ENCODE measurements around the gene PIEZO1. TPM values are rescaled to one million over a fixed set of nuclear protein-coding genes. Genes with fewer than 3 reads are reported as not detected.
A peak's percentile ranks its signal among the peaks of the same experiment; 100 is the strongest.

Gene PIEZO1
- total RNA-seq, 1 experiment from 2014 or later, result 226 TPM

GRCh38 chr16:88769617-88770460 lies 15.2 kb downstream of the PIEZO1 start:
- DNase-seq (ENCODE audit: low spot score), result peak; percentile 78

DNA sequence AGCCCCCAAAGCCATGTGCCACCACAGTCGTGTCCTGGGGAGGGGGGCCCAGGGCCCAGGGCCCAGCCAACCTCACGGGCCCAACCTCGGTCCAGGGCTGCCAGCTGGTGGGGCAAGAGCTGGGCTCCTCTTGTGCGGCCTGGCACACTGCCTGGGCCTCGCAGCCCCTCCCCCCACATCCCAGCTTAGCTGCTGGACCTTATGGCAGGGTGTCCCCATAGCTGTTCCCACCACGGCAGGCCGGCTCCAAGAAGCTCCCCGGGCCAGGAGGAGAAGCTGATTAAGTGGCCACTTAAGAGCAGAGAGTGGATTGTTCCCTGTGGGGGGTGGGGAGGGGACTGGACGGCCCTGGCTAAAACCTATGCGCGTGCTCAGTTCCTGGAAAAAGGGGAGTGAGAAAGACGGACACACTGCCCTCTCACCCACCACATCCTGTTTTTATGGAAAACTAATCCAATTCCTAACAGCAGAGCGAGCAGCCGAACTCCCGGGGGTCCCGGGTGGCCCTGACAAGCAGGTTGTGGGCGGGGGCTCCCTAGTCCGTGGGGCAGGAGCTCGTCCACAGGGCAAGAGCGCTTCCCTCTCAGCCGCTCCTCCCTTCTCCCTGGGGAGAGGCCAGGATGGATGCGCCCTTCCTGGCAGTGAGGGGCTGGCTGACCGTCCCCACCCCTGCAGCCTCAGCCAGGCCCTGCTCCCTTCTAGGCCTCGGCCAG lies 16.8 kb downstream of the PIEZO1 start:
- DNase-seq (ENCODE audit: low spot score), result peak; percentile 65

- no peak for DNase-seq (ENCODE audit: low spot score)
Observed at GRCh38 chr16:88767546-88768070, 17.4 kb downstream of the PIEZO1 start.

DNA sequence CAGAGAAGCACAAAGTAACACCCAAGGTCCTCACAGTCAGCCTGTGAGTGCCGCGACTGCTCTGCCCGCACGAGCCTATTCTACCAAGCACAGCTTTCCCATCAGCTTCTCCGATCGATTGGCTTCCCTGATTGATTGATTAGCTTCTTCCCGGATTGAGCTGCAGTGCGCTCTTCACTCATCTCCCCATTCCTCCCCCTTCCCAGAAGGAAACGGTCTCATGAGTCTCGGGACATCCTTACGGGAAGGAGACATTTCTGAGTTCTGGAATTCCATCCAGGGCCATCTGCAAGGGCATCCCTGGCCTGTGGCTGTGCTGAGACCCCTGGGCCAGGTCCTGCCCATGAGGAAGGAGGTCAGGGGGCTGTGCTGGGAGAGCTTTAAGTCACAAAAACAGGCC lies 18.0 kb downstream of the PIEZO1 start:
- DNase-seq (ENCODE audit: low spot score), result no peak

DNA sequence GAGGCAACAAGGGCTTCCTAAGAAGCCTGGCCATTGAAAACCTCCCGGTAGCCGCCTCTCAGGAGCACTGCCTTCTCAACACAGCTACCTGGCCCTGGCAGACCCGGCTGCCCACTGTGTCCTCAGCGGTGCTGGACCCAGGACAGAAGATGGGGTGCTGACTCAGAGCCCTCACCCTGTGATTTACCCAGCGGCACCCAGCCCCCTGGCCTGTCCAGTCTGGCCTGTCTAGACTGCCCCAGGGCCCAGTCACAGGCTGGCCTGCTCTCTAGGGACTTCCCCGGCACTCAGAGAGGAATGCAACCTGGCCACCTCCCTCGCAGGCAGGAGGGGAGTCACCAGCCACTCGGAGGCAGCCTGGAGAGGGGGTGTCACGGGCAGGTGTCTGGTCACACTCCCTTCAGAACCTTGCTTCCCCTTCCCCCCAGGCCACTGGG lies 20.1 kb downstream of the PIEZO1 start:
- peak; percentile 94 for DNase-seq (ENCODE audit: low spot score)

GRCh38 chr16:88764080-88764479 lies 20.9 kb downstream of the PIEZO1 start:
- DNase-seq (ENCODE audit: low spot score), result no peak

- peak; percentile 79 for DNase-seq (ENCODE audit: low spot score)
Observed at GRCh38 chr16:88763502-88764053, 21.4 kb downstream of the PIEZO1 start.

GRCh38 chr16:88762941-88763340 lies 22.1 kb downstream of the PIEZO1 start:
- no peak for DNase-seq (ENCODE audit: low spot score)

- DNase-seq (ENCODE audit: low spot score), result no peak
Observed at GRCh38 chr16:88762258-88762870, 22.7 kb downstream of the PIEZO1 start.

DNA sequence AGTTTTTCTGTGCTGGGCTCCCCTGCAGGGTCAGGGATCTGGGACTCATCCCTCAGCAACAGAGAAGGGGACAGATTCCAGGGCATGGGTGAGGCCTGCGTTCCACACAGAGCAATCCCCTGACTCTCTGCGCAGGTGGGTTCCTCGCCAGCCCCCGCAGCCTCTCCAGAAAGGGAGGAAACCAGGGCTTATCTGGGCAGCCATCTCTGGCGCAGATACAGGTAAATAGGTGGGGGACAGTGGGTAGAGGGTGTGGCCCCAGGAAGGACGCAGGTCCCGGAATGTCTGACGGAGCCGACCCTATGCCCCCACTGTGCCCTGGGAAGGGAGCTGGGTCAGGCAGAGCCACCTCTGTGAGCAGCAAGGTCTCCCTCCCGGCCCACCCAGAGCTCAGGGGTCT lies 23.2 kb downstream of the PIEZO1 start:
- no peak for DNase-seq (ENCODE audit: low spot score)

DNA sequence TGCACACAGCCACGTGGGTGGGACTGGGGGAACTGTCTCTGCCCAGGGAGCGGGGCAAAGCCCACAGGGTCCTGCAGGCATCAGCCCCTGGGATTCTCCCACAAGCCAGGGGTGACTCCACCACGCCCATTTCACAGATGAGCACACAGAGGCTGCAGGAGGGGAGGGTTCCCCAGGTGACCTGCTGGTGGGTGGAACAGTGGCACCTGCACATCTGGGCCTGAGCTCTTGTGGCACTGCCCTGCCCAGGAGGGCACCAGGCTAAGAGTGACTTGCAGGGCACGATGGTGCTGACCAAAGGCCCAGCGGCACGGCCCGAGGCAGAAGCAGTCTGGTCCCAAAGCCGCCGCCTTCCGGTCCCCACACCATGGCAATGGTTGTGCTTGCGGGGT lies 23.9 kb downstream of the PIEZO1 start:
- DNase-seq (ENCODE audit: low spot score), result no peak

DNA sequence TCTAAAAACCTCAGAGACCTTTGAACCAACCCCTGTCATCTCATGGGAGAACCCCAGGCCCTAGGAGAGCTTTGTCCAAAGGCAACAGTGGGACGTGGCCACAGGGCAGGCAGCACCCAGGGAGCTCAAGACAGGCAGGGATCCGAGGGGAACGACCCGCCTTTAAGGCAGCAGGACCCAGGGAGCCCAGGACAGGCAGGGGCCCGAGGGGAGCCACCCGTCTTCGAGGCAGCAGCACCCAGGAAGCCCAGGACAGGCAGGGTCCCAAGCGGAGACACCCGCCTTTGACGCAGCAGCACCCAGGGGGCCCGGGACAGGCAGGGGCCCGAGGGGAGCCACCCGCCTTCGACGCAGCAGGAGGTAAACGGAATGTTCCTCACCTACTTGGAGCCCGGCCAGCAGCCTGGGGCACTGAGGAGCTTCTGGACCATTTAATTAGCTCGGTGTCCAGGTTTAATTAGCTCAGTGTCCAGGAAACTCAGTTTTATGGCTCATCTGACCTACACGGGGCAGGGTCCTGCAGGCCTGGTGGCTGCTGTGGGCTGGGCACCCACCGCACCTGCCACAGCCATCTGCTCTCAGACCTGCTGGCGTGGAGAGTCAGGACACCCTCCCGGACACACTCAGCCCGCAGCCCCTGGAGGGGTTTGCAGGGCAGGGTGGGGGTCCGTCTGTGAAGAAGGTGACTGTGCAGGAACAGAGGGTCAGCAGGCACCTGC lies 24.4 kb downstream of the PIEZO1 start:
- peak; percentile 68 for DNase-seq (ENCODE audit: low spot score)

DNA sequence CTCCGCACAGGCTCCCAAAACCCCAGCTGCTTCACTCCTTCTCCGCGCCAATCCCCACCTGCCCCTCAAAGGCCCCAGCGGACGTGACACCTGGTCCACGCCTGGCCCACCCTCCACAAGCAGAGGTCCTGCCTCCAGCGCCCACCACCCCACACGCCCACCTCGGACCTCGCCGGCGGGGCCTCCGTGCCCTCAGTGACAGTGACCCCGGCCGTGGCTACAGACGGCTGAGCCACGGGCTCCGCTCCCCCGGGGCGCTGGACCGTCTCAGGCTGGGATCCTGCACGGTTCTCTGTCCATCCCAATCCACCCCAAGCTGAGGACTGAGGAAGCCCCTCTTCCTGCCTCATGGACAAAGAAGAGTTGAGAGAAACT lies 25.1 kb downstream of the PIEZO1 start:
- no peak for DNase-seq (ENCODE audit: low spot score)

DNA sequence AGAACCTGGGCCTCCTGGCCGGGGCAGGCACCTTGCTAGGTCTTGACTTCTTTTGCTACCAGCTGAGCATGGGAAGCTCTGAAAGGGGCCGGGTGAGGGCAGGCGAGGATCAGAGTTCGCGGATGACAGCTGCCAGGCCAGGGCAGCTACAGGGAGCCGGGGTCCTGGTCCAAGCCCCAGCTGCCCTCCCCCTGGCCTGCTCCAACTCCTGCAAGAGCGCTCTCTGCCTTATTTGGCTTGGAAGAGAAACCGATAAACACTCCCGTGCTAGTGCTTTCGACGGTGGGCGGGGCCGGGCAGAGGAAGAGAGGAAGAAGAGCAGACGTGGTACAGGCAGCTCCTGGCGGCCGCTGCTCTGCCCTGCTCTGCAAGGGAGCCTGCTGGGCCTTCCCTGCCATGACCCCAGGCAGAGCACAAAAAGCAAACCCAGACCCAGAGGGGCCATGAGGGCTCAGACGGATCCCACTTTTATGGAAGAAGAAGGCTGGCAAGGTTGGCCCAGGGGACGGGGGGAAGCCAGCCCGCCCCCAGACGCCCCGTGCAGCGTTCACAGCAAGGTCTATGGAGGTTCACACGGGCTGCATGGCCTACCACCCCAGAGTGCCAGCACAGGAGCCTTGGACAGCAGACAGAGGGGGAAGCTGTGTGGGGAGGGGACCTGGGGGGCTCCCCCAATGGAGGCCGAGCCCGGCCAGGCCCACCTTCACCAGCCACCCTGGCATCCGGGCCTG lies 25.6 kb downstream of the PIEZO1 start:
- peak; percentile 59 for DNase-seq (ENCODE audit: low spot score)

GRCh38 chr16:88758944-88759244 lies 26.1 kb downstream of the PIEZO1 start:
- no peak for DNase-seq (ENCODE audit: low spot score)

GRCh38 chr16:88758227-88758943 lies 26.6 kb downstream of the PIEZO1 start:
- peak; percentile 51 for DNase-seq (ENCODE audit: low spot score)

DNA sequence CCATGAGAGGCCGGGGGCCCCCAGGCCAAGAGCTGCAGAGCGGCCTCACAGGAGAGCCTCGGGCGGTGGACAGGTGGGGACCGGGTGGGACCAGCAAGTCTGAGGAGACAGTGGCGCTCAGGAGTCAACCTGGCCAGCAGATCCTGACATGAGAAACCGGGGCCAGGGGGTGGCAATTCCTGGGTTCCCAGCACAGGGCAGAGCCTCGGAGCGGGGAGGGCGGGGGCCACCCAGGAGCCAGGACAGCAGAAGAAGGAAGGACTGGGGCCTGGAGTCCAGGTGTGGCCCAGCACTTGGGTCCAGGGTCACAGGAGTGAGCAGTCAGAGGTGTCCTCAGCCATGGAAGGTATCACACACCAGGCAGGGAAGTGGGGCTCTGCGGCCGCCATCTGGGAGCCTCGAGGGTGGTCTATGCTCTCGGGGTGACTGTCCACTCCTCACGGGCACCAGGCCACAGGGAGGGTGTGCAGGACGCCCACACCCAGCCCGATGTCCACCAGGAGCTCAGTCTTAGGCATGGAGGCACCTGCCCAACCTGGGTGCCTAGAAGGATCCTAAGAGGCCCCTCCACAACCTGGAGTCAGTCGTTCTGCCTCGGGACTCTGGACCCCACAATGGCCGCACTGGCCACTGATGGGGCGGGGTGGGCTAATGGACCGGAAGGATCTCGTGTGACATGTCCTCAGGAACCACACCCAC lies 29.1 kb downstream of the PIEZO1 start:
- DNase-seq (ENCODE audit: low spot score), result no peak

GRCh38 chr16:88754912-88755744 lies 29.9 kb downstream of the PIEZO1 start:
- DNase-seq (ENCODE audit: low spot score), result peak; percentile 69
